T-helper 1 cell (primary cell): Measurements from ENCODE around the gene EIF4A3.

Experiments
- DNase-seq, 5 donors: peaks; one replicate each; pipeline ENCODE4 v3.0.0-alpha.2; 2012 to 2020
- total RNA-seq, 4 donors: gene quantifications; one replicate each; lab custom pipeline; 2026; lab: John Stamatoyannopoulos, UW

The EIF4A3 gene
- 344 to 547 (median 521) reads per million in 4 donors for total RNA-seq

GRCh38 chr17:80147035-80147822 is at the start of gene EIF4A3:
EIF4A3 (minus strand) TSS chr17:80147128; CDS start chr17:80146961, 167 bp downstream.
- DNase-seq, result peak; percentile 96 to 100 (median 97)

DNA sequence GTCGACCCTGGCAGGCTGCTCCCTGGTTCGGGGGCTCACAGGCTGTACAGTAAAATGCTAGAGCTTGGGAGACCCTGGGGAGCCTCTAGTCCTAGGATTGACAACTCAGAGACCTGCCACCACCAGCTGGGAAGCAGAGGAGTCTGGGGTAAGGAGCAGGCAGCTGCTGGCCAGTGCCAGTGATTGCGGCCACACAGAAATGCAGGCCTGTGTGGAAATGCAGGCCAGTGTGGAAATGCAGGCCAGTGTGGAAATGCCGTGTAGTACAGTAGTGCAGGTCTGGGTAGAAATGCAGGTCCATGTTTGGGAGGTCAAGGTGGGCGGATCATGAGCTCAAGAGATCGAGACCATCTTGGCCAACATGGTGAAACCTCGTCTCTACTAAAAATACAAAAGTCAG is 49.7 kb upstream of the EIF4A3 start:
- DNase-seq, result no peak

GRCh38 chr17:80195671-80196529 is 49.0 kb upstream of the EIF4A3 start:
- DNase-seq, result peak in 4 of 5 donors; percentile 39 to 54 (median 52)

- DNase-seq, result no peak
These were observed 48.2 kb upstream of the EIF4A3 start for GRCh38 chr17:80195141-80195540.

- DNase-seq, result no peak
These were observed 45.1 kb upstream of the EIF4A3 start for GRCh38 chr17:80191865-80192661.

DNA sequence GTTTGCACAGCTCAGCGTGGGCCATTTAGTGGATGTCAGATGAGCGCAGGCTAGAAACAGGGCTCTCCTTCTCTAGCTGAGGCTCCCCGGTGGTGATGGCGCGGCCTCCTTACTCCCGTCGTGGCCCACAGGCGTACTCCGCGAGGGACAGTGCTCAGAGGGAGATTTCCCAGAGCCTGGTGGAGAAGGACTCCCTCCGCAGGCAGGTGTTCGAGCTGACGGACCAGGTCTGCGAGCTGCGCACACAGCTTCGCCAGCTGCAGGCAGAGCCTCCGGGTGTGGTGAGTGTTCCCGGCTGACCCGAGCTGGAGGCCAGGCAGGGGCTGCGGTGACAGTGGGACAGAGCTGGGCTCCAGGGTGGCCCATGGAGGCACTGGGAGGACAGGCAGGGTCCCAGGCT is 44.3 kb upstream of the EIF4A3 start:
- DNase-seq, result no peak

GRCh38 chr17:80190716-80191115 is 43.8 kb upstream of the EIF4A3 start:
- no peak for DNase-seq

DNA sequence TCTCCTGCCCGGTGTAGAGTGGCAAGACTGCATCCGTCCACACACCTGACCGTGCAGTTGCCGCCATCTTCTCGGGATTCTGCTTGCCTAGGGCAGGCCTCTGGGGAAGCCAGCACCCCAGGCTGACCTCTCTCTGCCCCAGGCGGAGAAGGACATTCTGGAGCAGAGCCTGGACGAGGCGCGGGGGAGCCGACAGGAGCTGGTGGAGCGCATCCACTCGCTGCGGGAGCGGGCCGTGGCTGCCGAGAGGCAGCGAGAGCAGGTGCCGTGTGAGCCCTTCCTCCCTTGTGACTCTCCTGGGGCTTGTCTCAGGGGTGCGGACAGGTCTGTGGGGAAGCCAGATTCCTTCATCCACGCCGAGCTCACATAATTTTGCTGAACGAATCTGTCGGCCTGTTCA is 42.7 kb upstream of the EIF4A3 start:
- DNase-seq, result no peak

DNA sequence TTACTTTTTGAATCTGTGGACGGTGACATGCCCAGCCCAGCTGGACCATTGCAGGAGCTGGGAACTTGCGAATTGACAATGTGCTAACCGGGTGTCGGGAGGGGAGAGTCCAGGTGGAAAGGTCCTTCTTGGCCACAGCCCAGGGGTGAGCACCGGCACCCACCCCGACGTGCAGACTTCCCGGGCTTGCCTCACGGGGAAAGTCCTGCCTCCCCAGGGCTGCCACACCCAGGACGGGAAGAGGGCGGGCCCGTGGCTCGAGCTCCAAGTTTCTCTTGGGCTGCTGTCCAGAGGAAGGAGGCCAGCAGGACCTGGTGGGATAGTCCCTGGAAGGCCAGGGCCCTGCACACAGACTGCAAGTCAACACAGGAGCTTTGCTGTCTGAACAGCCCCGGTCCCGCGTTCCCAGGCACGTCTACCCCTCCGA is 40.6 kb upstream of the EIF4A3 start:
- DNase-seq, result no peak

DNA sequence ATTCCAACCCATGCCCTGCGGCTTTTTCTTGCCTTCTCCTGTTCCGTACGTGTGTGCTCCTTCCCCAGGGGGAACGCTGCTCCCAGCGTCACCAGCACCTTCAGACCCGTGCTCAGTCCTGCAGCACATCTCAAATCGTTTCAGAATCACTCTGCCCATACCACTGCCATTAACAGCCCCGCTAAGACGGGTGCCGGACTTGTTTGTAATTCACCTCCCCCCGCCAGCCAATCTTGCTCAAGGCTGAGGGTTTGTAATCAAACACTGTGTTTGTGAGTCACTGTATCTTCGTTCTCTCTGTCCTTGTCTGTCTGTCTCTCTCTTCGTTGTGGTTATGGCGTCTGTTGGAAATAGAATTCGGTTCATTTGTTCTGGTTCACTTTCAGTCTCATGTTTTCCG is 40.2 kb upstream of the EIF4A3 start:
- no peak for DNase-seq

GRCh38 chr17:80185968-80186367 is 39.0 kb upstream of the EIF4A3 start:
- no peak for DNase-seq

DNA sequence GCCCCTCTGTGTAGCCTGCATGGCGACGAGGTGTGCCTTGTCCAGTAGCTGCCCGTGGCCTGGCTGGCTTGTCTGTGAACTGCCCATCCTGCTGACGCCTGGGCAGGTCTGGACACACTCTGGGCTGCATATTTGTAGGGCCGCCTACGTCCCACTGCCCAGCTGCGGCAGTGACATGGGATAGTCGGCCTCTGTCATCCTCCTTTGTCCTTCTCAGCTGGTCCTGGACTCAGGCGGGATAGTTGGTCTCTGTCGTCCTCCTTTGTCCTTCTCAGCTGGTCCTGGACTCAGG is 37.4 kb upstream of the EIF4A3 start:
- DNase-seq, result no peak

- no peak for DNase-seq
These were observed 36.9 kb upstream of the EIF4A3 start for GRCh38 chr17:80183581-80184422.

DNA sequence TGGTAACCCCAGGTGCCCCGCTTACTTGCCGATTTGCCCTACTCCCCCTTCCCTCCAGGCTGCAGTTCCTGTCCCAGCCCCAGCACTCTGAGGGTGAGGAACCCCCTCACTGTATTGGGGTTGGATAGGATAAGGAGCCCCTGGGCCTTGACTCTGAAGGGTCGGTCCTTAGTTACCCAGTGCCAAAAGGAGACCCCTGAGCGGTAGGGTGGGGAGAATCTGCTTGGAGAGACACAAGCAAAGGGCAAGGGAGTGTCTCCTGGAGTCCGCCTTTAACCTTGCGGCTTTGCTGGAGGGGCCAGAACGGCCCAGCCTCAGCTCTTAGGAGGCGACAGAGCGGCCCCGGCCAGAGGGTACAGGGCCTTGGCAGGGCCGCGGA is 35.9 kb upstream of the EIF4A3 start:
- no peak for DNase-seq

DNA sequence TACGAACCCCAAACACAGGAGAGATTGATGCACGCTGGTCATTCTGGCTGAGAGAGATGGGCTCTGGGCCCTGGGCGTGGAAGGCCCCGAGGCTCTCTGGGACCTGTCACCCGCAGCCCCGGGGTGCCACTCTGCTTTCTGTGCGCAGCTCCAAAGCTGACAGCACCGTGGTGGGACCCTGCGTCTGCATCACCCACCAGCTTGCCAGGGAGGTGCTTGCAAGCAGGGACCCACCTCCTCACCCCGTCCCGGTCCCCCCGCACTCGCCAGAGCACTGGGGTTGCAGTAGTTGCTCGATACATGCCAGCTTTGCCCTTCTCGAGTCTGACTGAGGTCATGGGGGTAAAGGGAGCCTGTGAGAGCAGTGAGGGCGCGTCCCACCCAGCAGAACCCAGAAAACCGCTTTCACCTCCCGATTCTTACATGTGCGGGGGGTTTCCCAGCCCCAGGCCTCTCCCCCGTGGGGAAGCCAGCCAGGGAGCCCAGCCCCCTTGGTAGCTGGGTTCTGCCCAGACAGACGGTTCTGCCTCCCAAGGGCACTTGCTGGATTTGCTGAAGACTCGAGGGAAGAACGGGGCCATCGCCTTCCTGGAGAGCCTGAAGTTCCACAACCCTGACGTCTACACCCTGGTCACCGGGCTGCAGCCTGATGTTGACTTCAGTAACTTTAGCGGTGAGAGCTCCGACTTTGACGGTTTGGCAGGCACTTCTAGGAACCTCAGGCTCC is 35.4 kb upstream of the EIF4A3 start:
- no peak for DNase-seq

- no peak for DNase-seq
These were observed 34.5 kb upstream of the EIF4A3 start for GRCh38 chr17:80181431-80181830.

GRCh38 chr17:80180192-80180591 is 33.3 kb upstream of the EIF4A3 start:
- no peak for DNase-seq

DNA sequence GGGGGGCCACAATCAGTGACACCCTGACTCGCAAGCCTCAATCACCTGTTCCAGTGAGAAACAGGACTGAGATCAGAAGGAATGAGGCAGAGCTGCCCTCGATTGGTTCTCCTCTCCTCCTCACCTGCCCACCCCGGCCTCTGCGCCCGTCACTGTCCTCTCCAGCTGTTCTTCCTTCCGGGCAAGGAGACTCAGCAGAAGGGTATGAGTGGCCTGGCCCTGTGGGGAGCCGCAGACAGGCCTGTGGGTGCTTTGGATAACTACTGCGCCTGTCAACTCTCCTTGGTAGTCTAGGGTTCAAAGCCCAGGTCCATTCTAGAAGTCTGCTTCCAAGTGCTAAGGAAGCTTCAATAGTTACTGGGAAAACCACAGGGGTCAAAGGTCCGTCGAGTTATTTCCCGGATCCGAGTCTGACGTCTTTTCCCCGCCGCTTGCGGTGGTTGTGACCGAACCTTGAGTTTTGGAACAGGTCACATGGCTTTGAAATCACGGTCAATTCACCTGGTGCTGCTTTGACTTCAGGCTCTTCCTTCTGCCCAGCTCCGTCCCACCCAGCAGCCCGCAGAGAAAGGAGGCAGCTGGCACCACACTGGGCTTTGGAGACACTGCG is 31.2 kb upstream of the EIF4A3 start:
- DNase-seq, result no peak

DNA sequence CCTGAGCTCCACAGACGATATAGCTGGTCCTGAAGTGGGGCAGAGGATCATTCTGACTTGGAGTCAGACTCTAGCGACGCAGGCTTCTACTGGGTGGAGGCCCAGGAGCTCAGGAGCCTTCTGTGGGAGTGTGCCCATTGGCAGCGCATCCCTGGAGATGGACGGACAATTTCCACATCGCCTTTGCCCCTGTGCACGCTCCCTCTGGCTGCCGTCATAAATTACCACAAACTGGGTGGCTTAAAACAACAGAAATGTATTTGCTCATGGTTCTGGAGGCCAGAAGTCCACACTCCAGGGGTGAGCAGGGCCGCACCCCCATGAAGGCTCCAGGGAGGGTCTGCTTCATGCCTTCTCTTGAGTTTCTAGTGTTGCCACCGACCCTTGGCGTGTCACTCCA is 29.8 kb upstream of the EIF4A3 start:
- no peak for DNase-seq

DNA sequence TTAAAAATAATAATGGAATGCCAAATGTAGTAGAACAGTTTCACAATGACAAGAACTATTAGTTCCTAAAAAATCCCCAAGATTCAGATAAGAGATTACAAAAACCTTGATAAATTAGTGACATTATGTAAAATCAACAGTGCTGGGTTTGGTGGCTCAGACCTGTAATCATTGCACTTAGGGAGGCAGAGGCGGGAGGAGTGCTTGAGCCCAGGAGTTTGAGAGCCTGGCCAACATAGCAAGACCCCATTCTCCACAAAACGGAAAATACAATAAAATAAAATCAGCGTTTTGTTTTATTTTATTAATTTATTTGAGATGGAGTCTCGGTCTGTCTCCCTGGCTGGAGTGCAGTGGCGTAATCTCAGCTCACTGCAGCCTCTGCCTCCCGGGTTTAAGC is 27.0 kb upstream of the EIF4A3 start:
- DNase-seq, result no peak

- no peak for DNase-seq
These were observed 26.2 kb upstream of the EIF4A3 start for GRCh38 chr17:80173126-80173525.
